NCI-H1092 (cell line): ENCODE measurements around the gene CXorf51A.
"Not testable (repeated sequence)": the region's sequence is repeated elsewhere in the genome, so short reads cannot be mapped to it uniquely, and the experiment has no call there.

Source experiments
- DNase-seq: peaks from one replicate; lab custom pipeline; 2025; lab: John Stamatoyannopoulos, UW

The CXorf51A gene

DNA sequence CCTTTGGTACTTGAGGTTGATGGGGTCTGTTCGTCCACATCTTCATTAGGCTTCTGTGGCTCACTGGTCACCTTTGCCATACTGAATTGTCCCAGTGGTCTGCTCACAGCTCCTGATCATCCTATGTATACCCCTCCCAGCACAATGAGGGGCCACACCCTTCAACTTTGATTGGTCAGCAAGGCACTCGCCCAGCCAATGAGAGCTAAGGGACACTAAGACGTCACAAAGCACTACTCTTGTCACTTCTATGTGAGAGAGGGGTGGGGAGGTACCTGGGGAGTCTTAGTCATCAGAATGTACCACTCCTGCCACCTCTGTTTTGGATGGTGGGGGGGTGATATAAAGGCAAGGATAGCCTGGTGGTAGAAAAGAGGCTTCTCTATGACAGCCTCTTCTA lies at the start of gene CXorf51A:
TSS of gene CXorf51A (minus strand) at position 101 of the 400 bp plus-strand sequence. CDS start at position 80, 21 bp downstream.
- DNase-seq = not testable (repeated sequence)

GRCh38 chrX:146863566-146863965 lies 49.0 kb upstream of the CXorf51A start:
- DNase-seq = no peak

DNA sequence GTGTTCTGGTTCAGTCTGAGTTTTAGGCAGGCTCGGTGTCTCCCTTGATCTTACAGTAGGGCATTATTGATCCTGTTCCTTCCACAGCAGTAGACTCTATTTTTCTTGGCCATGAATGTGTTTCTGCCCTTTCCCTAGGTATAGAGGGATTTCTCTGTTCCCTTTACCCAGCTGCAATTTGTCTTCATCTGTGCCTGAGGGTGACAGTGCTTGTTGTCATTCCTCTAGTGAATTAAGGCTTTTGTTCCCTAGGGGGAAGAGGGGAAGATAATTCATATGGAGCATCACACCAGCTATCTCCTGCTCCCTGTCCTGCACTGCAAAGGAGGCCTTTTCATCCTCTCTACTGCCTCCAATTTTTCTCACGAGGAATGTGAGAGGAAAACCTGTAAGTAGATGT lies 39.7 kb upstream of the CXorf51A start:
- no peak for DNase-seq

- DNase-seq = no peak
Observed at GRCh38 chrX:146831994-146832393, 17.4 kb upstream of the CXorf51A start.

DNA sequence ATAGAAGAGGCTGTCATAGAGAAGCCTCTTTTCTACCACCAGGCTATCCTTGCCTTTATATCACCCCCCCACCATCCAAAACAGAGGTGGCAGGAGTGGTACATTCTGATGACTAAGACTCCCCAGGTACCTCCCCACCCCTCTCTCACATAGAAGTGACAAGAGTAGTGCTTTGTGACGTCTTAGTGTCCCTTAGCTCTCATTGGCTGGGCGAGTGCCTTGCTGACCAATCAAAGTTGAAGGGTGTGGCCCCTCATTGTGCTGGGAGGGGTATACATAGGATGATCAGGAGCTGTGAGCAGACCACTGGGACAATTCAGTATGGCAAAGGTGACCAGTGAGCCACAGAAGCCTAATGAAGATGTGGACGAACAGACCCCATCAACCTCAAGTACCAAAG lies 5.1 kb downstream of the CXorf51A start, which contains the start of gene CXorf51B:
TSS of gene CXorf51B (plus strand) at position 301 of the 400 bp plus-strand sequence. CDS start at position 322, 21 bp downstream.
- DNase-seq = not testable (repeated sequence)
